HG03135 (cell line): ENCODE data around the gene TMA7B.

Source experiments
- ATAC-seq: cut with Tn5 transposase; IDR thresholded peaks from one replicate; pipeline ENCODE4 v1.9.1; 2021; ENCODE audit warnings: mild to moderate bottlenecking, moderate library complexity; ENCODE audit not compliant: unreplicated experiment

Gene TMA7B

GRCh38 chr22:39997939-39998726 is 37.9 kb downstream of the TMA7B start:
- no peak for ATAC-seq

- ATAC-seq = no peak
These were observed 39.1 kb downstream of the TMA7B start for GRCh38 chr22:39999144-39999757.

GRCh38 chr22:40000171-40000570 is 40.0 kb downstream of the TMA7B start:
- no peak for ATAC-seq

GRCh38 chr22:40001106-40001505 is 40.9 kb downstream of the TMA7B start:
- no peak for ATAC-seq

- no peak for ATAC-seq
These were observed 41.8 kb downstream of the TMA7B start for GRCh38 chr22:40001800-40002577.

GRCh38 chr22:40002935-40003715 is 42.9 kb downstream of the TMA7B start:
- no peak for ATAC-seq

- no peak for ATAC-seq
These were observed 44.6 kb downstream of the TMA7B start for GRCh38 chr22:40004836-40005235.

GRCh38 chr22:40006641-40007040 is 46.4 kb downstream of the TMA7B start:
- no peak for ATAC-seq

- no peak for ATAC-seq
These were observed 47.9 kb downstream of the TMA7B start for GRCh38 chr22:40007853-40008710.

- no peak for ATAC-seq
These were observed 48.6 kb downstream of the TMA7B start for GRCh38 chr22:40008726-40009291.

- ATAC-seq = no peak
These were observed 49.1 kb downstream of the TMA7B start for GRCh38 chr22:40009292-40009774.

GRCh38 chr22:40009951-40010671 is 49.9 kb downstream of the TMA7B start:
- no peak for ATAC-seq

- no peak for ATAC-seq
These were observed 50.5 kb downstream of the TMA7B start for GRCh38 chr22:40010746-40011145.
